ENCODE results near the gene RASIP1.
A peak's percentile ranks its signal among the peaks of the same experiment; 100 is the strongest.
"Not testable (repeated sequence)": the region's sequence is repeated elsewhere in the genome, so short reads cannot be mapped to it uniquely, and the experiment has no call there.

RASIP1 gene

GRCh38 chr19:48705431-48705830 is 35.0 kb downstream of the RASIP1 start:
- DNase-seq (ENCODE audit: low read depth), result no peak

- no peak for DNase-seq (ENCODE audit: low read depth)
Observed at GRCh38 chr19:48703316-48703715, 37.1 kb downstream of the RASIP1 start.

GRCh38 chr19:48702701-48703100 is 37.7 kb downstream of the RASIP1 start:
- no peak for DNase-seq (ENCODE audit: low read depth)

GRCh38 chr19:48698046-48698445 is 42.4 kb downstream of the RASIP1 start:
- no peak for DNase-seq (ENCODE audit: low read depth)

- DNase-seq (ENCODE audit: low read depth), result no peak
Observed at GRCh38 chr19:48696353-48697010, 43.9 kb downstream of the RASIP1 start.

GRCh38 chr19:48695743-48696352 is 44.6 kb downstream of the RASIP1 start, which contains the start of gene FUT2:
TSS of gene FUT2 (plus strand) at chr19:48695971. CDS start at chr19:48702957, 6,986 bp downstream.
- DNase-seq (ENCODE audit: low read depth), result no peak

- DNase-seq (ENCODE audit: low read depth), result not testable (repeated sequence)
Observed at GRCh38 chr19:48693629-48694028, 46.8 kb downstream of the RASIP1 start.

- no peak for DNase-seq (ENCODE audit: low read depth)
Observed at GRCh38 chr19:48689449-48689848, 51.0 kb downstream of the RASIP1 start.

GRCh38 chr19:48687776-48688175 is 52.6 kb downstream of the RASIP1 start:
- no peak for DNase-seq (ENCODE audit: low read depth)

- DNase-seq (ENCODE audit: low read depth), result not testable (repeated sequence)
Observed at GRCh38 chr19:48686637-48687036, 53.8 kb downstream of the RASIP1 start.

- DNase-seq (ENCODE audit: low read depth), result no peak
Observed at GRCh38 chr19:48686088-48686487, 54.3 kb downstream of the RASIP1 start.

- DNase-seq (ENCODE audit: low read depth), result no peak
Observed at GRCh38 chr19:48685583-48685982, 54.8 kb downstream of the RASIP1 start.

GRCh38 chr19:48683349-48683748 is 57.1 kb downstream of the RASIP1 start:
- DNase-seq (ENCODE audit: low read depth), result no peak

- DNase-seq (ENCODE audit: low read depth), result no peak
Observed at GRCh38 chr19:48681127-48681470, 59.3 kb downstream of the RASIP1 start.

- no peak for DNase-seq (ENCODE audit: low read depth)
Observed at GRCh38 chr19:48680436-48681126, 59.8 kb downstream of the RASIP1 start.

- not testable (repeated sequence) for DNase-seq (ENCODE audit: low read depth)
Observed at GRCh38 chr19:48680006-48680405, 60.4 kb downstream of the RASIP1 start.

GRCh38 chr19:48678201-48678600 is 62.2 kb downstream of the RASIP1 start:
- no peak for DNase-seq (ENCODE audit: low read depth)

- no peak for DNase-seq (ENCODE audit: low read depth)
Observed at GRCh38 chr19:48676887-48677286, 63.5 kb downstream of the RASIP1 start.

GRCh38 chr19:48676487-48676886 is 63.9 kb downstream of the RASIP1 start:
- DNase-seq (ENCODE audit: low read depth), result no peak

GRCh38 chr19:48674921-48675824 is 65.2 kb downstream of the RASIP1 start:
- peak; percentile 57 for DNase-seq (ENCODE audit: low read depth)

GRCh38 chr19:48674216-48674809 is 66.1 kb downstream of the RASIP1 start:
- no peak for DNase-seq (ENCODE audit: low read depth)
